K562 (cell line): ENCODE results near the gene NOL12. TPM values are rescaled to one million over a fixed set of nuclear protein-coding genes. Genes with fewer than 3 reads are reported as not detected.

Source experiments
- ASH1L ChIP-seq: fragments of 450-650 bp; IDR thresholded peaks from 2 replicates; pipeline ENCODE4 v1.6.1; 2018; ENCODE audit warnings: borderline replicate concordance, mild to moderate bottlenecking, low read depth; ENCODE audit not compliant: partially characterized antibody
- C11orf30 ChIP-seq: fragments of 450-650 bp; IDR thresholded peaks from 2 replicates; pipeline ENCODE4 v1.6.1; 2016; ENCODE audit warnings: low read depth, mild to moderate bottlenecking
- CREB3 ChIP-seq: fragments of 450-650 bp; conservative IDR thresholded peaks from 2 replicates; pipeline ENCODE4 v1.6.1; 2016; ENCODE audit warnings: missing genetic modification characterization, low read depth, mild to moderate bottlenecking, missing compliant biosample characterization, moderate library complexity
- E2F5 ChIP-seq: sonication (generic); formaldehyde crosslinking; IDR thresholded peaks from 2 replicates; pipeline ENCODE4 v1.8.0; 2022; ENCODE audit warnings: mild to moderate bottlenecking, missing genetic modification reagents
- ERF ChIP-seq: fragments of 450-650 bp; formaldehyde crosslinking; IDR thresholded peaks from 2 replicates; pipeline ENCODE4 v1.4.0; 2020; ENCODE audit warnings: mild to moderate bottlenecking, mixed read lengths
- FUS ChIP-seq: fragments of 200-400 bp; formaldehyde crosslinking; optimal IDR thresholded peaks from 2 replicates; pipeline ENCODE3; 2017; ENCODE audit warnings: low read depth, low read length
- HES1 ChIP-seq: fragments of 450-650 bp; IDR thresholded peaks from 2 replicates; pipeline ENCODE4 v1.6.1; 2016; ENCODE audit warnings: low read depth, mild to moderate bottlenecking, moderate library complexity
- ID3 ChIP-seq, 2 experiments: fragments of 250-450 bp in 1 of 2; fragments of 450-650 bp in 1 of 2; sonication (Bioruptor Pico) in 1 of 2; IDR thresholded peaks; 2 replicates each; pipeline versions ENCODE4 v1.6.1 to v1.8.0; 2016 to 2021; ENCODE audit warnings: mild to moderate bottlenecking in 2 of 2, moderate library complexity in 2 of 2, missing compliant biosample characterization in 1 of 2, missing genetic modification characterization in 1 of 2
- KLF16 ChIP-seq: IDR thresholded peaks from 2 replicates; pipeline ENCODE4 v1.6.1; 2016; ENCODE audit warnings: antibody characterized with exemption
- PHF20 ChIP-seq: fragments of 450-650 bp; IDR thresholded peaks from 2 replicates; pipeline ENCODE4 v1.6.1; 2018; ENCODE audit not compliant: partially characterized antibody
- PPARD ChIP-seq: fragments of 250-450 bp; sonication (Bioruptor Pico); IDR thresholded peaks from 2 replicates; pipeline ENCODE4 v1.8.0; 2022; ENCODE audit warnings: inconsistent platforms, mild to moderate bottlenecking, moderate library complexity
- RBM39 ChIP-seq: fragments of 200-400 bp; formaldehyde crosslinking; optimal IDR thresholded peaks from 2 replicates; pipeline ENCODE3; 2018; ENCODE audit warnings: low read depth, low read length
- SP2 ChIP-seq: IDR thresholded peaks from 2 replicates; pipeline ENCODE4 v1.6.1; 2011; ENCODE audit warnings: mild to moderate bottlenecking, low read depth, low read length, moderate library complexity; ENCODE audit not compliant: poor library complexity, severe bottlenecking; ENCODE audit errors: extremely low read depth
- ZBTB49 ChIP-seq: sonication (generic); formaldehyde crosslinking; IDR thresholded peaks from 2 replicates; pipeline ENCODE4 v1.8.0; 2022; ENCODE audit warnings: missing genetic modification reagents, mild to moderate bottlenecking, borderline replicate concordance
- ZNF23 ChIP-seq: fragments of 250-450 bp; sonication (Bioruptor Pico); IDR thresholded peaks from 2 replicates; pipeline ENCODE4 v1.4.0; 2020; ENCODE audit warnings: mild to moderate bottlenecking
- ZNF384 ChIP-seq: IDR thresholded peaks from 2 replicates; pipeline ENCODE4 v1.6.1; 2012; ENCODE audit warnings: low read depth, low read length, improper control_type of control experiment
- ZNF589 ChIP-seq: fragments of 200-800 bp; sonication (Bioruptor generic); IDR thresholded peaks from 2 replicates; pipeline ENCODE4 v1.6.1; 2016; ENCODE audit warnings: low read depth, missing genetic modification characterization, missing compliant biosample characterization
- polyA plus RNA-seq, 8 experiments: library from polyadenylated mRNA; depleted of rRNA in 4 of 8; stranded (reverse) in 5 of 8; unstranded in 3 of 8; fragments of >200 nt; fragmentation: Nextera tagmentation in 2 of 8; fragmentation: Illumina TruSeq in 1 of 8; extraction: Ambion mirVana in 2 of 8; extraction: Trizol in 1 of 8; gene quantifications; 2 replicates each; pipeline versions ENCODE4 v1.2.1 to v1.2.3, GENCODE V29; 2011 to 2014; ENCODE audit warnings: inconsistent platforms in 1 of 8, missing spikeins in 1 of 8
- total RNA-seq, 7 experiments: library from RNA; depleted of rRNA in 6 of 7; stranded (reverse); fragments of >200 nt in 6 of 7; fragmentation: Illumina TruSeq in 2 of 7; extraction: Trizol in 2 of 7; gene quantifications; 2 replicates each; pipeline versions ENCODE4 v1.2.1 to v1.2.3, GENCODE V29; 2011 to 2021; ENCODE audit warnings: low replicate concordance in 1 of 7
- TF ChIP-seq, protein P1 (sequence below): fragments of 450-650 bp; formaldehyde crosslinking; IDR thresholded peaks from 2 replicates; pipeline ENCODE4 v1.4.0; 2020; ENCODE audit warnings: mild to moderate bottlenecking, moderate library complexity
- TF ChIP-seq, protein P2 (sequence below): fragments of 450-650 bp; formaldehyde crosslinking; IDR thresholded peaks from 2 replicates; pipeline ENCODE4 v1.4.0; 2022; ENCODE audit warnings: missing genetic modification characterization

Gene NOL12
- total and polyA plus RNA-seq, 9 of the 15 experiments (the other 6 are each of a cell fraction or from before 2014, with no cell fraction given) = 2.8 to 40.9 (median 28.5) TPM

GRCh38 chr22:37676736-37677492 is 9.2 kb upstream of the NOL12 start (continued):
- TF ChIP-seq CREB3 = no peak
- no peak for TF ChIP-seq E2F5 (CRISPR knock-in tag)
- TF ChIP-seq ZNF384 = no peak
- TF ChIP-seq, protein P1, sequence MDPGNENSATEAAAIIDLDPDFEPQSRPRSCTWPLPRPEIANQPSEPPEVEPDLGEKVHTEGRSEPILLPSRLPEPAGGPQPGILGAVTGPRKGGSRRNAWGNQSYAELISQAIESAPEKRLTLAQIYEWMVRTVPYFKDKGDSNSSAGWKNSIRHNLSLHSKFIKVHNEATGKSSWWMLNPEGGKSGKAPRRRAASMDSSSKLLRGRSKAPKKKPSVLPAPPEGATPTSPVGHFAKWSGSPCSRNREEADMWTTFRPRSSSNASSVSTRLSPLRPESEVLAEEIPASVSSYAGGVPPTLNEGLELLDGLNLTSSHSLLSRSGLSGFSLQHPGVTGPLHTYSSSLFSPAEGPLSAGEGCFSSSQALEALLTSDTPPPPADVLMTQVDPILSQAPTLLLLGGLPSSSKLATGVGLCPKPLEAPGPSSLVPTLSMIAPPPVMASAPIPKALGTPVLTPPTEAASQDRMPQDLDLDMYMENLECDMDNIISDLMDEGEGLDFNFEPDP (CRISPR knock-in tag) = no peak
- TF ChIP-seq HES1 = no peak
- no peak for TF ChIP-seq ZNF589 (CRISPR knock-in tag)
- TF ChIP-seq, protein P2, sequence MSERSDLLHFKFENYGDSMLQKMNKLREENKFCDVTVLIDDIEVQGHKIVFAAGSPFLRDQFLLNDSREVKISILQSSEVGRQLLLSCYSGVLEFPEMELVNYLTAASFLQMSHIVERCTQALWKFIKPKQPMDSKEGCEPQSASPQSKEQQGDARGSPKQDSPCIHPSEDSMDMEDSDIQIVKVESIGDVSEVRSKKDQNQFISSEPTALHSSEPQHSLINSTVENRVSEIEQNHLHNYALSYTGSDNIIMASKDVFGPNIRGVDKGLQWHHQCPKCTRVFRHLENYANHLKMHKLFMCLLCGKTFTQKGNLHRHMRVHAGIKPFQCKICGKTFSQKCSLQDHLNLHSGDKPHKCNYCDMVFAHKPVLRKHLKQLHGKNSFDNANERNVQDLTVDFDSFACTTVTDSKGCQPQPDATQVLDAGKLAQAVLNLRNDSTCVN = no peak
- TF ChIP-seq PPARD = no peak
- TF ChIP-seq SP2 = no peak
- no peak for TF ChIP-seq ZBTB49 (CRISPR knock-in tag)
- no peak for TF ChIP-seq ERF (CRISPR knock-in tag)
- no peak for TF ChIP-seq ZNF23 (CRISPR knock-in tag)
- no peak for TF ChIP-seq PHF20
- no peak for TF ChIP-seq ID3 (CRISPR knock-in tag; IDR thresholded peaks at IDR 0.05)
- no peak for TF ChIP-seq ID3 (tag; IDR thresholded peaks at IDR 0.05)
- TF ChIP-seq RBM39 = no peak
- no peak for TF ChIP-seq FUS
- TF ChIP-seq C11orf30 = no peak
- peak; percentile 30; the same call in 1 of the 2 replicates for TF ChIP-seq KLF16
- TF ChIP-seq ASH1L = no peak
